Measurements from ENCODE around the gene NFASC.

DNA sequence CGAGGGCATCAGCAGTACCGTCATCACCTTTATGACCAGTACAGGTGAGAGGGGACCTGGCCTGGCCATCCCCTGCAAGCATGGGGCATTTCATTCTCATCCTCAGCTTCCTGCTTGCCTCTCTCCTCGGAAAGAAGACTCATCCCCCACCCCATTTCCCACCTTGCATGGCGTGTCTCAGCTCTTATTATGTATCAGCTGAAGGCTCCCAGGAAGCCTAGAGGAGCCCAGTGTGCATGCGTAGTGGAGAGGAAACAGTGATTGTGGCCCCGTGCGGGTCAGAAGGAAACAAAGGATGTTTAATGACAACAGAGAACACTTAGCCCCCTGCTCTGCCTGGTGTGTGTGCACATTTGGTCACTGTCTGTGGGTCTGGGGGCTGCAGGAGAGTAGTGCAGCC, 132.0 kb downstream of the NFASC start:
- TF ChIP-seq CTCF (IDR thresholded peaks at IDR 0.05) (no peak), POLR2A (IDR thresholded peaks at IDR 0.05) (no peak)
